ENCODE results near the gene AIDA.

DNA sequence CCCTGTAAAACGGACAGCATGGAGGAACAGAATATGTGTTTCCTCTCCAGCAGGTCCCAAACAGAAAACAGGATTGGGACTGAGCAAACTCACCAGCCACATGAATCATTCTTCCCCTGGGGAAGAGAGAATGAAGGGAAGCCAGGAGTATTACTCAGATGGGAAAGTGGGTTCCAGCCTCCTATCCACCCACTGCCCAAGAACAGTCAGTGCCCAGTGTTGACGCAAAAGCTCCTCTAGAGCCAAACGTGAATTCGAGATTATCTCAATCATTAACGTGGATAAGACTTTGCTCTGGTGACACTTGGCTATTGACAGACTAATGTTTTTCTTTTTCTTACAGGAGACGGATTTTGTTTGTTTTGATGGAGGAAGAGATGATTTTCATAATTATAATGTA is 85.1 kb downstream of the AIDA start:
- TF ChIP-seq, protein P1, sequence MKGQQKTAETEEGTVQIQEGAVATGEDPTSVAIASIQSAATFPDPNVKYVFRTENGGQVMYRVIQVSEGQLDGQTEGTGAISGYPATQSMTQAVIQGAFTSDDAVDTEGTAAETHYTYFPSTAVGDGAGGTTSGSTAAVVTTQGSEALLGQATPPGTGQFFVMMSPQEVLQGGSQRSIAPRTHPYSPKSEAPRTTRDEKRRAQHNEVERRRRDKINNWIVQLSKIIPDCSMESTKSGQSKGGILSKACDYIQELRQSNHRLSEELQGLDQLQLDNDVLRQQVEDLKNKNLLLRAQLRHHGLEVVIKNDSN (IDR thresholded peaks at IDR 0.05) = no peak
- no peak for TF ChIP-seq EP300 (IDR thresholded peaks at IDR 0.05; ENCODE audit: borderline replicate concordance)
- no peak for TF ChIP-seq CEBPB (IDR thresholded peaks at IDR 0.05)
- no peak for TF ChIP-seq TCF12 (IDR thresholded peaks at IDR 0.05; ENCODE audit: low read depth)
- no peak for TF ChIP-seq RAD21 (IDR thresholded peaks at IDR 0.05; ENCODE audit: low read depth)
- TF ChIP-seq, protein P2, sequence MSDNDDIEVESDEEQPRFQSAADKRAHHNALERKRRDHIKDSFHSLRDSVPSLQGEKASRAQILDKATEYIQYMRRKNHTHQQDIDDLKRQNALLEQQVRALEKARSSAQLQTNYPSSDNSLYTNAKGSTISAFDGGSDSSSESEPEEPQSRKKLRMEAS (IDR thresholded peaks at IDR 0.05) = no peak
- TF ChIP-seq, protein P3, sequence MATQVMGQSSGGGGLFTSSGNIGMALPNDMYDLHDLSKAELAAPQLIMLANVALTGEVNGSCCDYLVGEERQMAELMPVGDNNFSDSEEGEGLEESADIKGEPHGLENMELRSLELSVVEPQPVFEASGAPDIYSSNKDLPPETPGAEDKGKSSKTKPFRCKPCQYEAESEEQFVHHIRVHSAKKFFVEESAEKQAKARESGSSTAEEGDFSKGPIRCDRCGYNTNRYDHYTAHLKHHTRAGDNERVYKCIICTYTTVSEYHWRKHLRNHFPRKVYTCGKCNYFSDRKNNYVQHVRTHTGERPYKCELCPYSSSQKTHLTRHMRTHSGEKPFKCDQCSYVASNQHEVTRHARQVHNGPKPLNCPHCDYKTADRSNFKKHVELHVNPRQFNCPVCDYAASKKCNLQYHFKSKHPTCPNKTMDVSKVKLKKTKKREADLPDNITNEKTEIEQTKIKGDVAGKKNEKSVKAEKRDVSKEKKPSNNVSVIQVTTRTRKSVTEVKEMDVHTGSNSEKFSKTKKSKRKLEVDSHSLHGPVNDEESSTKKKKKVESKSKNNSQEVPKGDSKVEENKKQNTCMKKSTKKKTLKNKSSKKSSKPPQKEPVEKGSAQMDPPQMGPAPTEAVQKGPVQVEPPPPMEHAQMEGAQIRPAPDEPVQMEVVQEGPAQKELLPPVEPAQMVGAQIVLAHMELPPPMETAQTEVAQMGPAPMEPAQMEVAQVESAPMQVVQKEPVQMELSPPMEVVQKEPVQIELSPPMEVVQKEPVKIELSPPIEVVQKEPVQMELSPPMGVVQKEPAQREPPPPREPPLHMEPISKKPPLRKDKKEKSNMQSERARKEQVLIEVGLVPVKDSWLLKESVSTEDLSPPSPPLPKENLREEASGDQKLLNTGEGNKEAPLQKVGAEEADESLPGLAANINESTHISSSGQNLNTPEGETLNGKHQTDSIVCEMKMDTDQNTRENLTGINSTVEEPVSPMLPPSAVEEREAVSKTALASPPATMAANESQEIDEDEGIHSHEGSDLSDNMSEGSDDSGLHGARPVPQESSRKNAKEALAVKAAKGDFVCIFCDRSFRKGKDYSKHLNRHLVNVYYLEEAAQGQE (IDR thresholded peaks at IDR 0.05; ENCODE audit: low read depth) = no peak
- no peak for TF ChIP-seq YY1 (IDR thresholded peaks at IDR 0.05; ENCODE audit: low read depth)
- TF ChIP-seq EGR1 (IDR thresholded peaks at IDR 0.05) = no peak
- TF ChIP-seq CREB1 (IDR thresholded peaks at IDR 0.05; ENCODE audit: low read depth) = no peak
- TF ChIP-seq TEAD4 (IDR thresholded peaks at IDR 0.05) = no peak
- no peak for TF ChIP-seq FOXM1 (IDR thresholded peaks at IDR 0.05; ENCODE audit: borderline replicate concordance, low read depth)
- TF ChIP-seq NFIC (IDR thresholded peaks at IDR 0.05) = no peak

Data from Ishikawa (cell line).